Liver (tissue), 3 donors: Measurements from ENCODE around the gene DCUN1D2.

ENCODE experiments used
- EGR1 ChIP-seq, 2 donors: IDR thresholded peaks; 2 replicates each; pipeline ENCODE4 v1.6.1; 2016 to 2018; ENCODE audit warnings: antibody characterized with exemption in 2 of 2, low read depth in 2 of 2
- FOXA1 ChIP-seq: IDR thresholded peaks from 2 replicates; pipeline ENCODE4 v1.6.1; 2016; ENCODE audit warnings: antibody characterized with exemption
- GABPA ChIP-seq, 2 donors: IDR thresholded peaks in 1 of 2; conservative IDR thresholded peaks in 1 of 2; 2 replicates each; pipeline ENCODE4 v1.6.1; 2016; ENCODE audit warnings: antibody characterized with exemption in 2 of 2, mild to moderate bottlenecking in 1 of 2, moderate library complexity in 1 of 2
- JUND ChIP-seq, 2 donors: IDR thresholded peaks; 2 replicates each; pipeline ENCODE4 v1.6.1; 2016; ENCODE audit warnings: antibody characterized with exemption in 2 of 2
- RAD21 ChIP-seq, 2 donors: IDR thresholded peaks; 2 replicates each; pipeline ENCODE4 v1.6.1; 2016; ENCODE audit warnings: antibody characterized with exemption in 2 of 2, mild to moderate bottlenecking in 2 of 2
- RXRA ChIP-seq, 2 donors: IDR thresholded peaks; 2 replicates each; pipeline ENCODE4 v1.6.1; 2017 to 2018; ENCODE audit warnings: antibody characterized with exemption in 2 of 2, mild to moderate bottlenecking in 1 of 2
- SP1 ChIP-seq: IDR thresholded peaks from 2 replicates; pipeline ENCODE4 v1.6.1; 2018; ENCODE audit warnings: antibody characterized with exemption, mild to moderate bottlenecking
- TF ChIP-seq, protein P1 (sequence below): IDR thresholded peaks from 2 replicates; pipeline ENCODE4 v1.6.1; 2016; ENCODE audit warnings: antibody characterized with exemption, mild to moderate bottlenecking
- TF ChIP-seq, protein P2 (sequence below): fragments of 150-350 bp; IDR thresholded peaks from 2 replicates; pipeline ENCODE4 v1.5.1; 2017; ENCODE audit warnings: improper control_type of control experiment, low read depth, low read length; ENCODE audit not compliant: missing input control
- TF ChIP-seq, protein P3 (sequence below): IDR thresholded peaks from 2 replicates; pipeline ENCODE4 v1.6.1; 2016; ENCODE audit warnings: antibody characterized with exemption
- TF ChIP-seq, protein P4 (sequence below): IDR thresholded peaks from 2 replicates; pipeline ENCODE4 v1.6.1; 2016; ENCODE audit warnings: antibody characterized with exemption
- donor health status: healthy.
- donor health status: healthy.

DNA sequence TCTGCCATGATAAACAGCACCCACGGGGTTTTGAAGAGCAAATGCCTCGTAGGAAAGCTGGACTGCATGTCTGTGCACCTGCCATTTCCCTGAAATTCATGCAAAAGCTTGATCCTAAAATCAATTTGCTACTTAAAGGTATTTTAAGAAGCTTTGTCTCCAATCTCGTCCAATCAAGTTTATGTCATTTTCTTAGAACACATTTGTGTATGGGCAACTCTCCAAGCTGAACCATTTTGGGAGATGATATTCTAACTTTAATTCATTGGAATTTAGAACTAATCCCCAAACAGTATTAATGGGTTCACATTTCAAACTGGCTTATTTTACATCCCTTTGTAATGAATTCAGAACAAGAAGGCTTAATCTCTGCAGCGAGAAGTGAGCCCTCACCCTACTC lies 38.0 kb downstream of the DCUN1D2 start:
- TF ChIP-seq EGR1 (IDR thresholded peaks at IDR 0.05; ENCODE audit: low read depth in 2 of 2): no peak
- TF ChIP-seq, protein P1, sequence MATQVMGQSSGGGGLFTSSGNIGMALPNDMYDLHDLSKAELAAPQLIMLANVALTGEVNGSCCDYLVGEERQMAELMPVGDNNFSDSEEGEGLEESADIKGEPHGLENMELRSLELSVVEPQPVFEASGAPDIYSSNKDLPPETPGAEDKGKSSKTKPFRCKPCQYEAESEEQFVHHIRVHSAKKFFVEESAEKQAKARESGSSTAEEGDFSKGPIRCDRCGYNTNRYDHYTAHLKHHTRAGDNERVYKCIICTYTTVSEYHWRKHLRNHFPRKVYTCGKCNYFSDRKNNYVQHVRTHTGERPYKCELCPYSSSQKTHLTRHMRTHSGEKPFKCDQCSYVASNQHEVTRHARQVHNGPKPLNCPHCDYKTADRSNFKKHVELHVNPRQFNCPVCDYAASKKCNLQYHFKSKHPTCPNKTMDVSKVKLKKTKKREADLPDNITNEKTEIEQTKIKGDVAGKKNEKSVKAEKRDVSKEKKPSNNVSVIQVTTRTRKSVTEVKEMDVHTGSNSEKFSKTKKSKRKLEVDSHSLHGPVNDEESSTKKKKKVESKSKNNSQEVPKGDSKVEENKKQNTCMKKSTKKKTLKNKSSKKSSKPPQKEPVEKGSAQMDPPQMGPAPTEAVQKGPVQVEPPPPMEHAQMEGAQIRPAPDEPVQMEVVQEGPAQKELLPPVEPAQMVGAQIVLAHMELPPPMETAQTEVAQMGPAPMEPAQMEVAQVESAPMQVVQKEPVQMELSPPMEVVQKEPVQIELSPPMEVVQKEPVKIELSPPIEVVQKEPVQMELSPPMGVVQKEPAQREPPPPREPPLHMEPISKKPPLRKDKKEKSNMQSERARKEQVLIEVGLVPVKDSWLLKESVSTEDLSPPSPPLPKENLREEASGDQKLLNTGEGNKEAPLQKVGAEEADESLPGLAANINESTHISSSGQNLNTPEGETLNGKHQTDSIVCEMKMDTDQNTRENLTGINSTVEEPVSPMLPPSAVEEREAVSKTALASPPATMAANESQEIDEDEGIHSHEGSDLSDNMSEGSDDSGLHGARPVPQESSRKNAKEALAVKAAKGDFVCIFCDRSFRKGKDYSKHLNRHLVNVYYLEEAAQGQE: no peak
- TF ChIP-seq, protein P2, sequence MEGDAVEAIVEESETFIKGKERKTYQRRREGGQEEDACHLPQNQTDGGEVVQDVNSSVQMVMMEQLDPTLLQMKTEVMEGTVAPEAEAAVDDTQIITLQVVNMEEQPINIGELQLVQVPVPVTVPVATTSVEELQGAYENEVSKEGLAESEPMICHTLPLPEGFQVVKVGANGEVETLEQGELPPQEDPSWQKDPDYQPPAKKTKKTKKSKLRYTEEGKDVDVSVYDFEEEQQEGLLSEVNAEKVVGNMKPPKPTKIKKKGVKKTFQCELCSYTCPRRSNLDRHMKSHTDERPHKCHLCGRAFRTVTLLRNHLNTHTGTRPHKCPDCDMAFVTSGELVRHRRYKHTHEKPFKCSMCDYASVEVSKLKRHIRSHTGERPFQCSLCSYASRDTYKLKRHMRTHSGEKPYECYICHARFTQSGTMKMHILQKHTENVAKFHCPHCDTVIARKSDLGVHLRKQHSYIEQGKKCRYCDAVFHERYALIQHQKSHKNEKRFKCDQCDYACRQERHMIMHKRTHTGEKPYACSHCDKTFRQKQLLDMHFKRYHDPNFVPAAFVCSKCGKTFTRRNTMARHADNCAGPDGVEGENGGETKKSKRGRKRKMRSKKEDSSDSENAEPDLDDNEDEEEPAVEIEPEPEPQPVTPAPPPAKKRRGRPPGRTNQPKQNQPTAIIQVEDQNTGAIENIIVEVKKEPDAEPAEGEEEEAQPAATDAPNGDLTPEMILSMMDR: no peak
- no peak for TF ChIP-seq FOXA1
- TF ChIP-seq RAD21 (IDR thresholded peaks at IDR 0.05): no peak
- TF ChIP-seq JUND (IDR thresholded peaks at IDR 0.05): no peak
- no peak for TF ChIP-seq GABPA (IDR thresholded peaks at IDR 0.05 in 1 of 2, conservative IDR thresholded peaks at IDR 0.05 in 1 of 2)
- TF ChIP-seq SP1: no peak
- TF ChIP-seq, protein P3, sequence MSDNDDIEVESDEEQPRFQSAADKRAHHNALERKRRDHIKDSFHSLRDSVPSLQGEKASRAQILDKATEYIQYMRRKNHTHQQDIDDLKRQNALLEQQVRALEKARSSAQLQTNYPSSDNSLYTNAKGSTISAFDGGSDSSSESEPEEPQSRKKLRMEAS: no peak
- TF ChIP-seq RXRA (IDR thresholded peaks at IDR 0.05): no peak
- TF ChIP-seq, protein P4, sequence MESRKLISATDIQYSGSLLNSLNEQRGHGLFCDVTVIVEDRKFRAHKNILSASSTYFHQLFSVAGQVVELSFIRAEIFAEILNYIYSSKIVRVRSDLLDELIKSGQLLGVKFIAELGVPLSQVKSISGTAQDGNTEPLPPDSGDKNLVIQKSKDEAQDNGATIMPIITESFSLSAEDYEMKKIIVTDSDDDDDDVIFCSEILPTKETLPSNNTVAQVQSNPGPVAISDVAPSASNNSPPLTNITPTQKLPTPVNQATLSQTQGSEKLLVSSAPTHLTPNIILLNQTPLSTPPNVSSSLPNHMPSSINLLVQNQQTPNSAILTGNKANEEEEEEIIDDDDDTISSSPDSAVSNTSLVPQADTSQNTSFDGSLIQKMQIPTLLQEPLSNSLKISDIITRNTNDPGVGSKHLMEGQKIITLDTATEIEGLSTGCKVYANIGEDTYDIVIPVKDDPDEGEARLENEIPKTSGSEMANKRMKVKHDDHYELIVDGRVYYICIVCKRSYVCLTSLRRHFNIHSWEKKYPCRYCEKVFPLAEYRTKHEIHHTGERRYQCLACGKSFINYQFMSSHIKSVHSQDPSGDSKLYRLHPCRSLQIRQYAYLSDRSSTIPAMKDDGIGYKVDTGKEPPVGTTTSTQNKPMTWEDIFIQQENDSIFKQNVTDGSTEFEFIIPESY: no peak
